HEK293 (cell line): ENCODE results near the gene HPDL.

Experiments
- CTCF ChIA-PET: fragments of 350-600 bp; formaldehyde crosslinking; extraction: SDS; loops from one replicate; lab custom pipeline; 2021; ENCODE audit warnings: antibody characterized with exemption; lab: Yijun Ruan, JAX
- POLR2A ChIA-PET: fragments of 300-600 bp; formaldehyde crosslinking; extraction: SDS; loops from one replicate; lab custom pipeline; 2020; ENCODE audit warnings: antibody characterized with exemption, inconsistent platforms; lab: Yijun Ruan, JAX
- H3K27ac ChIP-seq: fragments of 200-500 bp; sonication (Bioruptor generic); 2 replicates; pipeline ENCODE4 v1.5.1; 2014; ENCODE audit warnings: low read depth, low read length, control low read depth, inconsistent platforms; ENCODE audit errors: extremely low read depth
- H3K36me3 ChIP-seq, 2 experiments: fragments of 200-500 bp in 1 of 2; sonication (Bioruptor generic) in 1 of 2; 1 replicate in 1 of 2; 2 replicates in 1 of 2; pipeline ENCODE4 v1.5.1; 2014 to 2017; ENCODE audit warnings: inconsistent platforms in 2 of 2, low read length in 2 of 2; ENCODE audit not compliant: control insufficient read depth in 2 of 2, insufficient read depth in 1 of 2
- H3K4me1 ChIP-seq: fragments of 200-500 bp; sonication (Bioruptor generic); 2 replicates; pipeline ENCODE4 v1.5.1; 2014; ENCODE audit warnings: mild to moderate bottlenecking, low read length, inconsistent platforms; ENCODE audit not compliant: control insufficient read depth, insufficient read depth
- H3K4me3 ChIP-seq: 2 replicates; pipeline ENCODE4 v1.5.1; 2011; ENCODE audit warnings: low read depth, mild to moderate bottlenecking, control low read depth, low read length, moderate library complexity
- H3K9me3 ChIP-seq: fragments of 200-500 bp; sonication (Bioruptor generic); 2 replicates; pipeline ENCODE4 v1.5.1; 2014; ENCODE audit warnings: low read depth, low read length, inconsistent platforms; ENCODE audit not compliant: control insufficient read depth, insufficient read depth
- KLF9 ChIP-seq: fragments of 450-650 bp; formaldehyde crosslinking; IDR thresholded peaks from 2 replicates; pipeline ENCODE4 v1.5.1; 2016; ENCODE audit warnings: missing biosample characterization, missing genetic modification characterization, low read depth
- SCRT2 ChIP-seq: fragments of 450-650 bp; formaldehyde crosslinking; IDR thresholded peaks from 2 replicates; pipeline ENCODE4 v1.5.1; 2016; ENCODE audit warnings: missing biosample characterization, missing genetic modification characterization
- TRIM28 ChIP-seq: IDR thresholded peaks from 2 replicates; pipeline ENCODE4 v1.6.1; 2011; ENCODE audit warnings: low read length, control low read depth, borderline replicate concordance
- ZBTB17 ChIP-seq: fragments of 450-650 bp; formaldehyde crosslinking; IDR thresholded peaks from 2 replicates; pipeline ENCODE4 v1.5.1; 2016; ENCODE audit warnings: missing biosample characterization, missing genetic modification characterization
- ZNF10 ChIP-seq: fragments of 450-650 bp; formaldehyde crosslinking; IDR thresholded peaks from 2 replicates; pipeline ENCODE4 v1.5.1; 2017; ENCODE audit warnings: missing biosample characterization, missing genetic modification characterization
- ZNF112 ChIP-seq: fragments of 450-650 bp; formaldehyde crosslinking; IDR thresholded peaks from 2 replicates; pipeline ENCODE4 v1.5.0; 2017; ENCODE audit warnings: missing biosample characterization, missing genetic modification characterization
- ZNF302 ChIP-seq: fragments of 450-650 bp; formaldehyde crosslinking; IDR thresholded peaks from 2 replicates; pipeline ENCODE4 v1.5.1; 2016; ENCODE audit warnings: missing biosample characterization, missing genetic modification characterization, low read depth
- ZNF426 ChIP-seq: fragments of 450-650 bp; formaldehyde crosslinking; IDR thresholded peaks from 2 replicates; pipeline ENCODE4 v1.5.1; 2017; ENCODE audit warnings: missing biosample characterization, missing genetic modification characterization, mild to moderate bottlenecking, inconsistent platforms, moderate library complexity
- ZNF555 ChIP-seq: fragments of 450-650 bp; formaldehyde crosslinking; conservative IDR thresholded peaks from 2 replicates; pipeline ENCODE4 v1.5.1; 2017; ENCODE audit warnings: missing biosample characterization, mild to moderate bottlenecking, missing genetic modification characterization, inconsistent platforms
- ZNF560 ChIP-seq: fragments of 450-650 bp; formaldehyde crosslinking; IDR thresholded peaks from 2 replicates; pipeline ENCODE4 v1.5.1; 2017; ENCODE audit warnings: missing biosample characterization, missing genetic modification characterization, borderline replicate concordance
- ZNF677 ChIP-seq: fragments of 450-650 bp; IDR thresholded peaks from 2 replicates; pipeline ENCODE4 v1.5.0; 2018; ENCODE audit warnings: missing biosample characterization, mild to moderate bottlenecking, missing genetic modification characterization, moderate library complexity
- ZNF707 ChIP-seq: fragments of 450-650 bp; formaldehyde crosslinking; IDR thresholded peaks from 2 replicates; pipeline ENCODE4 v1.5.1; 2016; ENCODE audit warnings: missing biosample characterization, missing genetic modification characterization
- ZNF837 ChIP-seq: fragments of 450-650 bp; formaldehyde crosslinking; IDR thresholded peaks from 2 replicates; pipeline ENCODE4 v1.5.1; 2016; ENCODE audit warnings: missing biosample characterization, missing genetic modification characterization
- TF ChIP-seq, protein P1 (sequence below): fragments of 450-650 bp; formaldehyde crosslinking; IDR thresholded peaks from 2 replicates; pipeline ENCODE4 v1.5.1; 2016; ENCODE audit warnings: missing biosample characterization, missing genetic modification characterization, borderline replicate concordance
- TF ChIP-seq, protein P2 (sequence below): fragments of 450-650 bp; formaldehyde crosslinking; IDR thresholded peaks from 2 replicates; pipeline ENCODE4 v1.5.1; 2016; ENCODE audit warnings: missing biosample characterization, missing genetic modification characterization
- TF ChIP-seq, protein P3 (sequence below): fragments of 450-650 bp; formaldehyde crosslinking; IDR thresholded peaks from 2 replicates; pipeline ENCODE4 v1.5.1; 2017; ENCODE audit warnings: missing biosample characterization, missing genetic modification characterization
- TF ChIP-seq, protein P4 (sequence below): fragments of 450-650 bp; formaldehyde crosslinking; conservative IDR thresholded peaks from 2 replicates; pipeline ENCODE4 v1.5.1; 2016; ENCODE audit warnings: low read depth, missing biosample characterization, missing genetic modification characterization
- TF ChIP-seq, protein P5 (sequence below): fragments of 450-650 bp; formaldehyde crosslinking; conservative IDR thresholded peaks from 2 replicates; pipeline ENCODE4 v1.5.1; 2016; ENCODE audit warnings: low read depth, missing biosample characterization, missing genetic modification characterization

Gene HPDL

DNA sequence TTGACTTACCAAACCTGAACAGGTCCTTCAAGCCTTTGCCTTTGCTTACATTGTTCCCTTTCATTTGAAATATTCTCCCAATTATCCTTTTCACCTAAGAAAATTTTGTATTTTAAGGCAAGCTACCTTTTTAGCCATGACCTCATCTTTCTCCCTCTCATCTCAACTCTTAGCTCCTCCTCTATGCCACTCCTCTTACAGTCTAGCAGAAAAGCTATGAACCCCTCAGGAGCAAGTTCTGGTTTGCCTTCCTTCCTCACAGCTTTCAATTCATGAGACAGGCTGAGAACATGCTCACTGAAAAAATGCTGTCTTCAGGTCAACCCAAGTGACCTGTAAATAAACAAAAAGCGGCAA is 21.9 kb downstream of the HPDL start (continued):
- TF ChIP-seq, protein P1, sequence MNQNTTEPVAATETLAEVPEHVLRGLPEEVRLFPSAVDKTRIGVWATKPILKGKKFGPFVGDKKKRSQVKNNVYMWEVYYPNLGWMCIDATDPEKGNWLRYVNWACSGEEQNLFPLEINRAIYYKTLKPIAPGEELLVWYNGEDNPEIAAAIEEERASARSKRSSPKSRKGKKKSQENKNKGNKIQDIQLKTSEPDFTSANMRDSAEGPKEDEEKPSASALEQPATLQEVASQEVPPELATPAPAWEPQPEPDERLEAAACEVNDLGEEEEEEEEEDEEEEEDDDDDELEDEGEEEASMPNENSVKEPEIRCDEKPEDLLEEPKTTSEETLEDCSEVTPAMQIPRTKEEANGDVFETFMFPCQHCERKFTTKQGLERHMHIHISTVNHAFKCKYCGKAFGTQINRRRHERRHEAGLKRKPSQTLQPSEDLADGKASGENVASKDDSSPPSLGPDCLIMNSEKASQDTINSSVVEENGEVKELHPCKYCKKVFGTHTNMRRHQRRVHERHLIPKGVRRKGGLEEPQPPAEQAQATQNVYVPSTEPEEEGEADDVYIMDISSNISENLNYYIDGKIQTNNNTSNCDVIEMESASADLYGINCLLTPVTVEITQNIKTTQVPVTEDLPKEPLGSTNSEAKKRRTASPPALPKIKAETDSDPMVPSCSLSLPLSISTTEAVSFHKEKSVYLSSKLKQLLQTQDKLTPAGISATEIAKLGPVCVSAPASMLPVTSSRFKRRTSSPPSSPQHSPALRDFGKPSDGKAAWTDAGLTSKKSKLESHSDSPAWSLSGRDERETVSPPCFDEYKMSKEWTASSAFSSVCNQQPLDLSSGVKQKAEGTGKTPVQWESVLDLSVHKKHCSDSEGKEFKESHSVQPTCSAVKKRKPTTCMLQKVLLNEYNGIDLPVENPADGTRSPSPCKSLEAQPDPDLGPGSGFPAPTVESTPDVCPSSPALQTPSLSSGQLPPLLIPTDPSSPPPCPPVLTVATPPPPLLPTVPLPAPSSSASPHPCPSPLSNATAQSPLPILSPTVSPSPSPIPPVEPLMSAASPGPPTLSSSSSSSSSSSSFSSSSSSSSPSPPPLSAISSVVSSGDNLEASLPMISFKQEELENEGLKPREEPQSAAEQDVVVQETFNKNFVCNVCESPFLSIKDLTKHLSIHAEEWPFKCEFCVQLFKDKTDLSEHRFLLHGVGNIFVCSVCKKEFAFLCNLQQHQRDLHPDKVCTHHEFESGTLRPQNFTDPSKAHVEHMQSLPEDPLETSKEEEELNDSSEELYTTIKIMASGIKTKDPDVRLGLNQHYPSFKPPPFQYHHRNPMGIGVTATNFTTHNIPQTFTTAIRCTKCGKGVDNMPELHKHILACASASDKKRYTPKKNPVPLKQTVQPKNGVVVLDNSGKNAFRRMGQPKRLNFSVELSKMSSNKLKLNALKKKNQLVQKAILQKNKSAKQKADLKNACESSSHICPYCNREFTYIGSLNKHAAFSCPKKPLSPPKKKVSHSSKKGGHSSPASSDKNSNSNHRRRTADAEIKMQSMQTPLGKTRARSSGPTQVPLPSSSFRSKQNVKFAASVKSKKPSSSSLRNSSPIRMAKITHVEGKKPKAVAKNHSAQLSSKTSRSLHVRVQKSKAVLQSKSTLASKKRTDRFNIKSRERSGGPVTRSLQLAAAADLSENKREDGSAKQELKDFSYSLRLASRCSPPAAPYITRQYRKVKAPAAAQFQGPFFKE: no peak

DNA sequence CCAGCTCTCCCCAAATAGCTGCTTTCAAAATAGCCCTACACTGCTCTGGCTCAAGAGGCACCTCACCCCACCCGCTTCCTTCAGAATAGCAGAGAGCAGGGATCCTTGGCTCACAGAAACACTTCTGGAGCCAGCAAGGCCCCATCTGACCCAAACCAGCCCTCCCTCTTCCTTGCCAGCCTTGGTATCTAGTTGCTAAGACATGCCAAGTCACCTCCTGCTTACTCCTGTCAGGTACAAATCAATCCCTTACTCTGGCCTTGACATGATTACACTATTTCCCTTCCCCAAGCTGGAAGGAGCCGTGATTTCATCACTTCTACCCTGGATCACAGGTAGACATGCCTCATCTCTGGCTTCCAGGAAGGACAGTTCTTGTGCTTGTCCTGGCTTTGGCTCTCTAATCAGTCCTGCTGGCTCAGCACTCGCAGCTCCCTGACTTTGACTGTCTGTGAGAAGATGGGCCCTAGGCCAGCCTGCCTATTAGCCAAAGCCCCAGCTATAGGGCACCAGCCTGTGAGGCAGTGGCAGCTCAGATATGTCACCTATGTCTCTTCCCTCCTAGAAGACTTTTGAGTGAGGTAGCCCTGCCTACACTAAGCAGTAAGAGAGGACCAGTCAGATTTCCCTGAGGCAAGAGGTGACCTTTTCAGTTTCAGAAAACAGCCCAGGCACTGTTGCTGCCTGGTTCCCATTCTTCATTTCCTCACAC is 22.4 kb downstream of the HPDL start:
- POLR2A ChIA-PET: interaction anchor here (0.8 to 3.0 kb wide), 6 partner anchors 9 to 627 kb away, joined by 3 to 31 read pairs (median 4); partner anchors contain the start of genes BTBD19, CCDC163, MMACHC and MUTYH
- Histone ChIP-seq H3K4me3 (no peak overlapping the region), H3K36me3 (peaks cover 0 to 29% of the 10 kb centered on the region in 2 experiments; a peak in 1 of 3 replicates), H3K9me3 (no peaks in the 10 kb centered on the region), H3K4me1 (no peaks in the 10 kb centered on the region), H3K27ac (no peak overlapping the region)
- CTCF ChIA-PET: interaction anchor here (0.9 to 4.3 kb wide), 5 partner anchors 8 to 163 kb away, joined by 3 to 23 read pairs (median 8); partner anchors contain the start of genes MUTYH and TOE1
- no peak for TF ChIP-seq ZNF302 (tag by site-specific recombination)
- TF ChIP-seq, protein P2, sequence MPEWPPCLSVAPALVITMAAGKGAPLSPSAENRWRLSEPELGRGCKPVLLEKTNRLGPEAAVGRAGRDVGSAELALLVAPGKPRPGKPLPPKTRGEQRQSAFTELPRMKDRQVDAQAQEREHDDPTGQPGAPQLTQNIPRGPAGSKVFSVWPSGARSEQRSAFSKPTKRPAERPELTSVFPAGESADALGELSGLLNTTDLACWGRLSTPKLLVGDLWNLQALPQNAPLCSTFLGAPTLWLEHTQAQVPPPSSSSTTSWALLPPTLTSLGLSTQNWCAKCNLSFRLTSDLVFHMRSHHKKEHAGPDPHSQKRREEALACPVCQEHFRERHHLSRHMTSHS (tag by site-specific recombination): no peak
- TF ChIP-seq, protein P3, sequence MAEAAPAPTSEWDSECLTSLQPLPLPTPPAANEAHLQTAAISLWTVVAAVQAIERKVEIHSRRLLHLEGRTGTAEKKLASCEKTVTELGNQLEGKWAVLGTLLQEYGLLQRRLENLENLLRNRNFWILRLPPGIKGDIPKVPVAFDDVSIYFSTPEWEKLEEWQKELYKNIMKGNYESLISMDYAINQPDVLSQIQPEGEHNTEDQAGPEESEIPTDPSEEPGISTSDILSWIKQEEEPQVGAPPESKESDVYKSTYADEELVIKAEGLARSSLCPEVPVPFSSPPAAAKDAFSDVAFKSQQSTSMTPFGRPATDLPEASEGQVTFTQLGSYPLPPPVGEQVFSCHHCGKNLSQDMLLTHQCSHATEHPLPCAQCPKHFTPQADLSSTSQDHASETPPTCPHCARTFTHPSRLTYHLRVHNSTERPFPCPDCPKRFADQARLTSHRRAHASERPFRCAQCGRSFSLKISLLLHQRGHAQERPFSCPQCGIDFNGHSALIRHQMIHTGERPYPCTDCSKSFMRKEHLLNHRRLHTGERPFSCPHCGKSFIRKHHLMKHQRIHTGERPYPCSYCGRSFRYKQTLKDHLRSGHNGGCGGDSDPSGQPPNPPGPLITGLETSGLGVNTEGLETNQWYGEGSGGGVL: no peak
- 0 out of 2 replicates have a peak, but pooled peaks have one; percentile 30 for TF ChIP-seq SCRT2 (tag by site-specific recombination)
- TF ChIP-seq ZNF112 (tag by site-specific recombination): no peak
- no peak for TF ChIP-seq ZNF560 (tag by site-specific recombination)
- no peak for TF ChIP-seq TRIM28
- peak; percentile 71; the same call in 1 of the 2 replicates for TF ChIP-seq ZBTB17 (tag by site-specific recombination)
- TF ChIP-seq ZNF677 (tag by site-specific recombination): no peak
- no peak for TF ChIP-seq ZNF555 (tag by site-specific recombination)
- TF ChIP-seq ZNF426 (tag by site-specific recombination): no peak
- TF ChIP-seq, protein P4, sequence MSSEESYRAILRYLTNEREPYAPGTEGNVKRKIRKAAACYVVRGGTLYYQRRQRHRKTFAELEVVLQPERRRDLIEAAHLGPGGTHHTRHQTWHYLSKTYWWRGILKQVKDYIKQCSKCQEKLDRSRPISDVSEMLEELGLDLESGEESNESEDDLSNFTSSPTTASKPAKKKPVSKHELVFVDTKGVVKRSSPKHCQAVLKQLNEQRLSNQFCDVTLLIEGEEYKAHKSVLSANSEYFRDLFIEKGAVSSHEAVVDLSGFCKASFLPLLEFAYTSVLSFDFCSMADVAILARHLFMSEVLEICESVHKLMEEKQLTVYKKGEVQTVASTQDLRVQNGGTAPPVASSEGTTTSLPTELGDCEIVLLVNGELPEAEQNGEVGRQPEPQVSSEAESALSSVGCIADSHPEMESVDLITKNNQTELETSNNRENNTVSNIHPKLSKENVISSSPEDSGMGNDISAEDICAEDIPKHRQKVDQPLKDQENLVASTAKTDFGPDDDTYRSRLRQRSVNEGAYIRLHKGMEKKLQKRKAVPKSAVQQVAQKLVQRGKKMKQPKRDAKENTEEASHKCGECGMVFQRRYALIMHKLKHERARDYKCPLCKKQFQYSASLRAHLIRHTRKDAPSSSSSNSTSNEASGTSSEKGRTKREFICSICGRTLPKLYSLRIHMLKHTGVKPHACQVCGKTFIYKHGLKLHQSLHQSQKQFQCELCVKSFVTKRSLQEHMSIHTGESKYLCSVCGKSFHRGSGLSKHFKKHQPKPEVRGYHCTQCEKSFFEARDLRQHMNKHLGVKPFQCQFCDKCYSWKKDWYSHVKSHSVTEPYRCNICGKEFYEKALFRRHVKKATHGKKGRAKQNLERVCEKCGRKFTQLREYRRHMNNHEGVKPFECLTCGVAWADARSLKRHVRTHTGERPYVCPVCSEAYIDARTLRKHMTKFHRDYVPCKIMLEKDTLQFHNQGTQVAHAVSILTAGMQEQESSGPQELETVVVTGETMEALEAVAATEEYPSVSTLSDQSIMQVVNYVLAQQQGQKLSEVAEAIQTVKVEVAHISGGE (tag by site-specific recombination): no peak
- no peak for TF ChIP-seq KLF9 (tag by site-specific recombination)
- TF ChIP-seq ZNF707 (tag by site-specific recombination): no peak
- TF ChIP-seq, protein P5, sequence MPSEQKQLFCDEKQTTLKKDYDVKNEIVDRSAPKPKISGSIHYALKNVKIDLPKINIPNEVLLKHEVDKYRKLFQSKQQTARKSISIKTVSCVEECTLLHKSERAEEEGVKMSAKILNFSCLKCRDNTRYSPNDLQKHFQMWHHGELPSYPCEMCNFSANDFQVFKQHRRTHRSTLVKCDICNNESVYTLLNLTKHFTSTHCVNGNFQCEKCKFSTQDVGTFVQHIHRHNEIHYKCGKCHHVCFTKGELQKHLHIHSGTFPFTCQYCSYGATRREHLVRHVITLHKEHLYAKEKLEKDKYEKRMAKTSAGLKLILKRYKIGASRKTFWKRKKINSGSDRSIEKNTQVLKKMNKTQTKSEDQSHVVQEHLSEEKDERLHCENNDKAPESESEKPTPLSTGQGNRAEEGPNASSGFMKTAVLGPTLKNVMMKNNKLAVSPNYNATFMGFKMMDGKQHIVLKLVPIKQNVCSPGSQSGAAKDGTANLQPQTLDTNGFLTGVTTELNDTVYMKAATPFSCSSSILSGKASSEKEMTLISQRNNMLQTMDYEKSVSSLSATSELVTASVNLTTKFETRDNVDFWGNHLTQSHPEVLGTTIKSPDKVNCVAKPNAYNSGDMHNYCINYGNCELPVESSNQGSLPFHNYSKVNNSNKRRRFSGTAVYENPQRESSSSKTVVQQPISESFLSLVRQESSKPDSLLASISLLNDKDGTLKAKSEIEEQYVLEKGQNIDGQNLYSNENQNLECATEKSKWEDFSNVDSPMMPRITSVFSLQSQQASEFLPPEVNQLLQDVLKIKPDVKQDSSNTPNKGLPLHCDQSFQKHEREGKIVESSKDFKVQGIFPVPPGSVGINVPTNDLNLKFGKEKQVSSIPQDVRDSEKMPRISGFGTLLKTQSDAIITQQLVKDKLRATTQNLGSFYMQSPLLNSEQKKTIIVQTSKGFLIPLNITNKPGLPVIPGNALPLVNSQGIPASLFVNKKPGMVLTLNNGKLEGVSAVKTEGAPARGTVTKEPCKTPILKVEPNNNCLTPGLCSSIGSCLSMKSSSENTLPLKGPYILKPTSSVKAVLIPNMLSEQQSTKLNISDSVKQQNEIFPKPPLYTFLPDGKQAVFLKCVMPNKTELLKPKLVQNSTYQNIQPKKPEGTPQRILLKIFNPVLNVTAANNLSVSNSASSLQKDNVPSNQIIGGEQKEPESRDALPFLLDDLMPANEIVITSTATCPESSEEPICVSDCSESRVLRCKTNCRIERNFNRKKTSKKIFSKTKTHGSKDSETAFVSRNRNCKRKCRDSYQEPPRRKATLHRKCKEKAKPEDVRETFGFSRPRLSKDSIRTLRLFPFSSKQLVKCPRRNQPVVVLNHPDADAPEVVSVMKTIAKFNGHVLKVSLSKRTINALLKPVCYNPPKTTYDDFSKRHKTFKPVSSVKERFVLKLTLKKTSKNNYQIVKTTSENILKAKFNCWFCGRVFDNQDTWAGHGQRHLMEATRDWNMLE (tag by site-specific recombination): no peak
- TF ChIP-seq ZNF10 (tag by site-specific recombination): no peak
- no peak for TF ChIP-seq ZNF837
